GM12878 (cell line): ENCODE data around the gene SPIB. TPM values are rescaled to one million over a fixed set of nuclear protein-coding genes. Genes with fewer than 3 reads are reported as not detected.

Experiments
- CREM ChIP-seq: IDR thresholded peaks from 2 replicates; pipeline ENCODE4 v1.6.1; 2014; ENCODE audit warnings: antibody characterized with exemption, low read depth
- ETV6 ChIP-seq, 2 experiments: fragments of 450-650 bp in 1 of 2; IDR thresholded peaks in 1 of 2; conservative IDR thresholded peaks in 1 of 2; 2 replicates each; pipeline ENCODE4 v1.6.1; 2014; ENCODE audit warnings: antibody characterized with exemption in 1 of 2, borderline replicate concordance in 1 of 2, low read depth in 1 of 2, mild to moderate bottlenecking in 1 of 2, moderate library complexity in 1 of 2
- MYC ChIP-seq: IDR thresholded peaks from 2 replicates; pipeline ENCODE4 v1.6.1; 2011; ENCODE audit warnings: mild to moderate bottlenecking, low read length, moderate library complexity, inconsistent platforms; ENCODE audit not compliant: insufficient read depth, insufficient replicate concordance, insufficient read length, severe bottlenecking
- NR2C1 ChIP-seq: fragments of 450-650 bp; IDR thresholded peaks from 2 replicates; pipeline ENCODE4 v1.6.1; 2017; ENCODE audit warnings: antibody characterized with exemption, mild to moderate bottlenecking, moderate library complexity
- PAX5 ChIP-seq: IDR thresholded peaks from 2 replicates; pipeline ENCODE4 v1.6.1; 2011; ENCODE audit warnings: low read depth, low read length, borderline replicate concordance
- POLR2AphosphoS5 ChIP-seq: IDR thresholded peaks from 2 replicates; pipeline ENCODE4 v1.6.1; 2011; ENCODE audit warnings: mild to moderate bottlenecking, low read length, inconsistent platforms
- SIX5 ChIP-seq: IDR thresholded peaks from 2 replicates; pipeline ENCODE4 v1.6.1; 2011; ENCODE audit warnings: mild to moderate bottlenecking, low read depth, low read length, moderate library complexity; ENCODE audit not compliant: severe bottlenecking
- SPI1 ChIP-seq: IDR thresholded peaks from 2 replicates; pipeline ENCODE4 v1.6.1; 2011; ENCODE audit warnings: low read depth, mild to moderate bottlenecking, low read length, moderate library complexity, borderline replicate concordance; ENCODE audit not compliant: insufficient read depth
- SREBF1 ChIP-seq: IDR thresholded peaks from 2 replicates; pipeline ENCODE4 v1.6.1; 2012; ENCODE audit warnings: mild to moderate bottlenecking, low read length
- ZNF217 ChIP-seq: fragments of 450-650 bp; IDR thresholded peaks from 2 replicates; pipeline ENCODE4 v1.6.1; 2017; ENCODE audit warnings: antibody characterized with exemption, mild to moderate bottlenecking
- polyA plus RNA-seq, 11 experiments: library from polyadenylated mRNA; depleted of rRNA in 4 of 11; unstranded in 6 of 11; stranded (reverse) in 5 of 11; fragments of >200 nt; fragmentation: Nextera tagmentation in 4 of 11; fragmentation: Illumina TruSeq in 1 of 11; extraction: Ambion mirVana in 4 of 11; extraction: Trizol in 1 of 11; gene quantifications; 1 replicate in 1 of 11; 2 replicates in 10 of 11; pipeline versions ENCODE4 v1.2.1 to v1.2.3, GENCODE V29; 2011 to 2016; ENCODE audit warnings: inconsistent platforms in 2 of 11, missing spikeins in 2 of 11, low read depth in 1 of 11
- total RNA-seq, 4 experiments: library from RNA; depleted of rRNA in 3 of 4; stranded (reverse); fragments of >200 nt in 3 of 4; fragmentation: Illumina TruSeq in 1 of 4; extraction: Trizol in 1 of 4; gene quantifications; 2 replicates each; pipeline versions ENCODE4 v1.2.1 to v1.2.3, GENCODE V29; 2013 to 2021
- TF ChIP-seq, protein P1 (sequence below): fragments of 450-650 bp; IDR thresholded peaks from 2 replicates; pipeline ENCODE4 v1.6.1; 2018; ENCODE audit warnings: mild to moderate bottlenecking, low read depth, moderate library complexity; ENCODE audit not compliant: partially characterized antibody
- TF ChIP-seq, protein P2 (sequence below): IDR thresholded peaks from 2 replicates; pipeline ENCODE4 v1.6.1; 2011; ENCODE audit warnings: borderline replicate concordance, low read depth, mild to moderate bottlenecking, moderate library complexity, mixed read lengths, low read length; ENCODE audit not compliant: insufficient read depth; ENCODE audit errors: extremely low read length

Gene SPIB
- total and polyA plus RNA-seq, 10 of the 15 experiments (the other 5 are each of a cell fraction or from before 2014, with no cell fraction given) = 3.5 to 123 (median 56.0) TPM

DNA sequence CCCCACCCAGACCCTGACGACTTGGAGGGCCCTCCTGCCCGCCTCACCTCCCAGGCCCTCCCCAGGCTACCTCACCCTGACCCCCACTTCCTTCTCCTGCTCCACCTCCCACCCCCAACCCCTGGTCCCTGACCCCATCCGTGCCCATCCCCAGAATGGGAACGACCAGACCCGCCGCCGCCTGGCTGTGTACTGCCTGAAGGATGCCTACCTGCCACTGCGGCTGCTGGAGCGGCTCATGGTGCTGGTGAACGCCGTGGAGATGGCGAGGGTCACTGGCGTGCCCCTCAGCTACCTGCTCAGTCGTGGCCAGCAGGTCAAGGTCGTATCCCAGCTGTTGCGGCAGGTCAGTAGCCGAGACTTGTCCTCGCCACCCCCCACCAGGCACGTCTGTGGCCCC lies 11.9 kb upstream of the SPIB start (continued):
- TF ChIP-seq, protein P1, sequence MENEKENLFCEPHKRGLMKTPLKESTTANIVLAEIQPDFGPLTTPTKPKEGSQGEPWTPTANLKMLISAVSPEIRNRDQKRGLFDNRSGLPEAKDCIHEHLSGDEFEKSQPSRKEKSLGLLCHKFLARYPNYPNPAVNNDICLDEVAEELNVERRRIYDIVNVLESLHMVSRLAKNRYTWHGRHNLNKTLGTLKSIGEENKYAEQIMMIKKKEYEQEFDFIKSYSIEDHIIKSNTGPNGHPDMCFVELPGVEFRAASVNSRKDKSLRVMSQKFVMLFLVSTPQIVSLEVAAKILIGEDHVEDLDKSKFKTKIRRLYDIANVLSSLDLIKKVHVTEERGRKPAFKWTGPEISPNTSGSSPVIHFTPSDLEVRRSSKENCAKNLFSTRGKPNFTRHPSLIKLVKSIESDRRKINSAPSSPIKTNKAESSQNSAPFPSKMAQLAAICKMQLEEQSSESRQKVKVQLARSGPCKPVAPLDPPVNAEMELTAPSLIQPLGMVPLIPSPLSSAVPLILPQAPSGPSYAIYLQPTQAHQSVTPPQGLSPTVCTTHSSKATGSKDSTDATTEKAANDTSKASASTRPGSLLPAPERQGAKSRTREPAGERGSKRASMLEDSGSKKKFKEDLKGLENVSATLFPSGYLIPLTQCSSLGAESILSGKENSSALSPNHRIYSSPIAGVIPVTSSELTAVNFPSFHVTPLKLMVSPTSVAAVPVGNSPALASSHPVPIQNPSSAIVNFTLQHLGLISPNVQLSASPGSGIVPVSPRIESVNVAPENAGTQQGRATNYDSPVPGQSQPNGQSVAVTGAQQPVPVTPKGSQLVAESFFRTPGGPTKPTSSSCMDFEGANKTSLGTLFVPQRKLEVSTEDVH = no peak
- TF ChIP-seq, protein P2, sequence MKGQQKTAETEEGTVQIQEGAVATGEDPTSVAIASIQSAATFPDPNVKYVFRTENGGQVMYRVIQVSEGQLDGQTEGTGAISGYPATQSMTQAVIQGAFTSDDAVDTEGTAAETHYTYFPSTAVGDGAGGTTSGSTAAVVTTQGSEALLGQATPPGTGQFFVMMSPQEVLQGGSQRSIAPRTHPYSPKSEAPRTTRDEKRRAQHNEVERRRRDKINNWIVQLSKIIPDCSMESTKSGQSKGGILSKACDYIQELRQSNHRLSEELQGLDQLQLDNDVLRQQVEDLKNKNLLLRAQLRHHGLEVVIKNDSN = no peak
- TF ChIP-seq SREBF1 (no peak), MYC (no peak), CREM (no peak), ETV6 (conservative IDR thresholded peaks at IDR 0.05 in 1 of 2, IDR thresholded peaks at IDR 0.05 in 1 of 2; ENCODE audit: borderline replicate concordance in 1 of 2, low read depth in 1 of 2) (no peak), PAX5 (no peak), NR2C1 (no peak), SPI1 (no peak), ZNF217 (no peak), POLR2AphosphoS5 (no peak), SIX5 (no peak)
